ENCODE data around the gene RBM19. TPM values are rescaled to one million over a fixed set of nuclear protein-coding genes. Genes with fewer than 3 reads are reported as not detected.

RBM19 gene
- polyA plus RNA-seq, 2 of the 4 experiments (the other 2 are of a cell fraction), result 16.0 to 18.6 TPM

DNA sequence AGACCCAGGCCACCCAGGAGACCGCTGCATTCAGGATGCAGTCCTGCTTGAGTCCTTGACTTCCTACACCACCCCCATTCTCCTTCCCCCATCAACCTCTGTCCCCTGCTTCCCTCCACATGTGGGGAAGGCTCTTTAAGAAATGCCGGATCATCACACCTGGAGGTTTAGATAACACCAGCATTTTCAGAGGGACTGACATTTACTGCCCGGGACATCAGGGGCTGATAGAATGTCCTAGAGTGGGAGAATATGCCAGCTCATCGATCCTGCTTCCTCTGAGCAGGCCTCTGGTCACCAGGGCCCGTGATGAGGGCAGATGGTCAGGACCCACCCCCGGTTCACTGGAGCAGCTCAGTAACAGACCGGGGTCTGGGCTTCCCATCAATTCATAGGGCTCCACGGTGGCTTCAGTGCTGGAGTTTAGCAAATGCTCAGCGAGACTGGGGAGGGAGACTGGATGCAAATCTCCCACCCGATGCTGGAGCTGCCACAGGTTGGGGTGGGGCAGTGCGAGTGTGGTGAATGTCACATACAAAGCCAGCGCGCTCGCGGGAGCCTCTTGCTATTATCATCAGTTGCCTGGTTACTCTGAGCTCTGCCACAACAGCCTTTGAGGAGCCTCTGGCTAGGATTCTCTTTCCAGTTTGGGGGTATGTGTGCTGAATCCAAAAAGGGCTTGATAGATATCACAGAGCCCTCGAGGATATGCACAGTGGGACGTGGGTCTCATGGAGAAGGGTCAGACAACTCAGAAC, 111.6 kb downstream of the RBM19 start:
- ChIA-PET CTCF (interaction anchor here (0.9 to 1.8 kb wide), 3 partner anchors 8 to 58 kb away, joined by 3 to 6 read pairs (median 3); no protein-coding TSS in a partner anchor), POLR2A (no interaction called here)
- no peak overlapping the region for H3K4me3 ChIP-seq
- no peaks in the 10 kb centered on the region for H3K9me3 ChIP-seq
- FAIRE-seq (no peak), ATAC-seq (no peak), DNase-seq (ENCODE audit: low read depth in 1 of 2, low spot score in 1 of 2) (no peak)
- TF ChIP-seq MAFK (IDR thresholded peaks at IDR 0.05; ENCODE audit: partially characterized antibody) (peak; percentile 45), TFCP2L1 (CRISPR knock-in tag; IDR thresholded peaks at IDR 0.05) (no peak)
- H3K27ac ChIP-seq, result no peak overlapping the region
- H3K4me2 ChIP-seq, result no peak overlapping the region
- 89% methylated on average over 15 of the region's 17 CpGs for WGBS (ENCODE audit: missing lambda C conversion rate)
- no peaks in the 10 kb centered on the region for H3K4me1 ChIP-seq

DNA sequence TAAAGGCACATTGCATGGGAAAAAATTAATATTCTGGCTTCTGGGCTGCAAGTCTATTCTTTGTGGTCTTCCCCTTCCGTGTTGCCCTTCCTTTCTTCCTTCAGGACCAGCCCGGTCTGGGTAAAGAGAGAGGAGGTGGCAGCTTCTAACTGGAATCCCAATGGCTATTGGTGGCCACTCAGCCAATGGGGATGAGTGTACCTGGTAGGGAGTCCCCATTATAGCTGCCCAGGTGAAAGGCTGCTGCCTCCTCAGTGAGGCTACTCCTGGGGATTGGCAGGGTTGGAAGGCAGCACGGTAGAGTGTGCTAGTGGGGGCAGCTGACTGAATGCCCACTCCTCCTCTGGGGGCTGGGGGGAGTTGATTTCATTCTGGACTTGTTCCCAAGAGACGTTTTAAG, 112.6 kb downstream of the RBM19 start:
- DNase-seq (ENCODE audit: low read depth in 1 of 2, low spot score in 1 of 2) (no peak), ATAC-seq (no peak), FAIRE-seq (no peak)
- Histone ChIP-seq H3K4me2 (no peak overlapping the region), H3K4me3 (no peak overlapping the region), H3K27ac (no peak overlapping the region), H3K4me1 (no peaks in the 10 kb centered on the region), H3K9me3 (no peaks in the 10 kb centered on the region)
- POLR2A ChIA-PET, result no interaction called here
- WGBS (ENCODE audit: missing lambda C conversion rate), result 59% methylated on average over 4 of the region's 4 CpGs
- TF ChIP-seq EHF (CRISPR knock-in tag; IDR thresholded peaks at IDR 0.05), result no peak
- CTCF ChIA-PET, result interaction anchor here (0.9 to 2.0 kb wide), 6 partner anchors 8 to 389 kb away, joined by 3 to 7 read pairs (median 4); no protein-coding TSS in a partner anchor

DNA sequence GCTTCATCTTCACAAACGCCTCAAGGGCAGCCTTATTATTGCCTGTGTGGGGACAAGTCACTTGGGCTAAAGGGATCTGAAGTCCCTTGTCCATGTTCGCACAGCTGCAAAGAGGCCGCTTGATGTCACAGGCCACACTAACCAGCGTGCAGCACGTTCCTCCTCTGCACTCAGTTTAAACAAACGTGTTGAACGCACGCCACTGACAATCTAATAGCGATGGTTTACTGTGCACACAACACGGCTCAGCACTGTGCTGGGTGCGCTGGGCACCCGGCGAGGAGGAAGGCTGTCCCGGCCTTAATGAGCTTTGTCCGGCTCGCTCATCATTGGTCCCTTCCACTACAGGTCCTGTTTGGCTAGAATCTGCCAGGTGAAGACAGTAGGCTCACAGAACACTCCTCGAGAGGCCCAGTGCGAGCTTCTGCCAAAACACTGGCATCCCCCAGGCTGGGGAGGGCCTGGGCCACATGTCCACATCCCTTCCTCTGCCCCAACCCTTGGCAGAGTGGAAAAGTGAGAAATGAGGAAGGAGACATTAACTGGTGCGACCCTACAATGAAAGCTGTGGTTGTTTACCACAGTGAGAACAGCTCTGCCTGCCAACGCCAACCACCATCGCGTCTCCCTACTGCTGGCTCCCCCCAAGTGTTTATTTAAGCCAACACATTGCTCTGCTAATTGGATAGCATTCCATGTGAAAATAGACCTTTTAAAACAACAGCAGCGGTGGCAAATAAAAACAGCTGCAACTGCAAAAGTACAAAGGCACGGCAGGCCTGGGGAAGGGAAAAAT, 113.2 kb downstream of the RBM19 start:
- Histone ChIP-seq H3K27ac (no peak overlapping the region), H3K9me3 (no peaks in the 10 kb centered on the region), H3K4me3 (no peak overlapping the region), H3K4me2 (no peak overlapping the region), H3K4me1 (no peaks in the 10 kb centered on the region)
- ATAC-seq, result no peak
- TF ChIP-seq SREBF2 (IDR thresholded peaks at IDR 0.05), result no peak
- ChIA-PET POLR2A (no interaction called here), CTCF (interaction anchor here (1.3 to 2.0 kb wide), 6 partner anchors 9 to 388 kb away, joined by 3 to 7 read pairs (median 5); no protein-coding TSS in a partner anchor)
- no peak for DNase-seq (ENCODE audit: low read depth in 1 of 2, low spot score in 1 of 2)
- FAIRE-seq, result no peak
- WGBS (ENCODE audit: missing lambda C conversion rate), result 91% methylated on average over 24 of the region's 24 CpGs

DNA sequence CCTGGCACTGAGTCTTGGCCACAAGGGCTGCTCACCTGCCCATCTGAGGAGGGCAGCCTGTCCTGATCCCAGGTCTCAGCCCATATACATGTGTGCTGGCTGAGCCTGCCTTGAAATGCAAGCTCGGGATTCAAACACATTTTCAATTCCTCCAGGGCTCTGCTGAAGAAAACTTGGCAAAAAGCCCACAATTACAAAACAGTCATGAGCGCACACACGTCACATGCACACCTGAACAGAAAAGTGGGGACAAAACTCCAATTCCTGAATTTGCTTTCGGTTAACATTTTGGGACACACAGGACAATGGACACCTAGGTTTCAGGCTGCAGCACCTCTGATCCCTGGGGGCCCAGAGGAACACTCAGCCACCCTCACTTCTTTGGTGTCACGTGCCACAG, 113.9 kb downstream of the RBM19 start:
- 83% methylated on average over 5 of the region's 5 CpGs for WGBS (ENCODE audit: missing lambda C conversion rate)
- FAIRE-seq (no peak), DNase-seq (ENCODE audit: low read depth in 1 of 2, low spot score in 1 of 2) (no peak), ATAC-seq (no peak)
- Histone ChIP-seq H3K4me1 (no peaks in the 10 kb centered on the region), H3K27ac (no peak overlapping the region), H3K4me3 (no peak overlapping the region), H3K4me2 (no peak overlapping the region), H3K9me3 (no peaks in the 10 kb centered on the region)
- TF ChIP-seq FOSL2 (IDR thresholded peaks at IDR 0.05) (no peak), FOSL2 (CRISPR knock-in tag; IDR thresholded peaks at IDR 0.05) (no peak), SREBF2 (IDR thresholded peaks at IDR 0.05) (no peak), FOXS1 (CRISPR knock-in tag; IDR thresholded peaks at IDR 0.05) (no peak), JUN (IDR thresholded peaks at IDR 0.05) (no peak), TFCP2L1 (CRISPR knock-in tag; IDR thresholded peaks at IDR 0.05) (no peak), MYC (IDR thresholded peaks at IDR 0.05; ENCODE audit: borderline replicate concordance, low read length) (no peak), SMC3 (IDR thresholded peaks at IDR 0.05) (no peak), CHD2 (IDR thresholded peaks at IDR 0.05; ENCODE audit: low read length, partially characterized antibody) (no peak), POLR2A (IDR thresholded peaks at IDR 0.05; ENCODE audit: low read length) (no peak), CHD4 (IDR thresholded peaks at IDR 0.05; ENCODE audit: borderline replicate concordance) (no peak), GATA3 (IDR thresholded peaks at IDR 0.05; ENCODE audit: borderline replicate concordance) (no peak), MAZ (IDR thresholded peaks at IDR 0.05; ENCODE audit: borderline replicate concordance, low read depth, low read length) (no peak), CBX8 (IDR thresholded peaks at IDR 0.05) (no peak), JUNB (IDR thresholded peaks at IDR 0.05) (no peak), EP300 (IDR thresholded peaks at IDR 0.05) (no peak), ZNF302 (CRISPR knock-in tag; IDR thresholded peaks at IDR 0.05) (no peak)
- TF ChIP-seq, protein P1, sequence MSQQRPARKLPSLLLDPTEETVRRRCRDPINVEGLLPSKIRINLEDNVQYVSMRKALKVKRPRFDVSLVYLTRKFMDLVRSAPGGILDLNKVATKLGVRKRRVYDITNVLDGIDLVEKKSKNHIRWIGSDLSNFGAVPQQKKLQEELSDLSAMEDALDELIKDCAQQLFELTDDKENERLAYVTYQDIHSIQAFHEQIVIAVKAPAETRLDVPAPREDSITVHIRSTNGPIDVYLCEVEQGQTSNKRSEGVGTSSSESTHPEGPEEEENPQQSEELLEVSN (IDR thresholded peaks at IDR 0.05; ENCODE audit: borderline replicate concordance, low read depth), result no peak
- TF ChIP-seq, protein P2, sequence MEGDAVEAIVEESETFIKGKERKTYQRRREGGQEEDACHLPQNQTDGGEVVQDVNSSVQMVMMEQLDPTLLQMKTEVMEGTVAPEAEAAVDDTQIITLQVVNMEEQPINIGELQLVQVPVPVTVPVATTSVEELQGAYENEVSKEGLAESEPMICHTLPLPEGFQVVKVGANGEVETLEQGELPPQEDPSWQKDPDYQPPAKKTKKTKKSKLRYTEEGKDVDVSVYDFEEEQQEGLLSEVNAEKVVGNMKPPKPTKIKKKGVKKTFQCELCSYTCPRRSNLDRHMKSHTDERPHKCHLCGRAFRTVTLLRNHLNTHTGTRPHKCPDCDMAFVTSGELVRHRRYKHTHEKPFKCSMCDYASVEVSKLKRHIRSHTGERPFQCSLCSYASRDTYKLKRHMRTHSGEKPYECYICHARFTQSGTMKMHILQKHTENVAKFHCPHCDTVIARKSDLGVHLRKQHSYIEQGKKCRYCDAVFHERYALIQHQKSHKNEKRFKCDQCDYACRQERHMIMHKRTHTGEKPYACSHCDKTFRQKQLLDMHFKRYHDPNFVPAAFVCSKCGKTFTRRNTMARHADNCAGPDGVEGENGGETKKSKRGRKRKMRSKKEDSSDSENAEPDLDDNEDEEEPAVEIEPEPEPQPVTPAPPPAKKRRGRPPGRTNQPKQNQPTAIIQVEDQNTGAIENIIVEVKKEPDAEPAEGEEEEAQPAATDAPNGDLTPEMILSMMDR (IDR thresholded peaks at IDR 0.05), result no peak
- TF ChIP-seq, protein P3, sequence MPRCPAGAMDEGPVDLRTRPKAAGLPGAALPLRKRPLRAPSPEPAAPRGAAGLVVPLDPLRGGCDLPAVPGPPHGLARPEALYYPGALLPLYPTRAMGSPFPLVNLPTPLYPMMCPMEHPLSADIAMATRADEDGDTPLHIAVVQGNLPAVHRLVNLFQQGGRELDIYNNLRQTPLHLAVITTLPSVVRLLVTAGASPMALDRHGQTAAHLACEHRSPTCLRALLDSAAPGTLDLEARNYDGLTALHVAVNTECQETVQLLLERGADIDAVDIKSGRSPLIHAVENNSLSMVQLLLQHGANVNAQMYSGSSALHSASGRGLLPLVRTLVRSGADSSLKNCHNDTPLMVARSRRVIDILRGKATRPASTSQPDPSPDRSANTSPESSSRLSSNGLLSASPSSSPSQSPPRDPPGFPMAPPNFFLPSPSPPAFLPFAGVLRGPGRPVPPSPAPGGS (IDR thresholded peaks at IDR 0.05), result no peak
- ChIA-PET POLR2A (no interaction called here), CTCF (interaction anchor here (1.5 to 2.0 kb wide), 4 partner anchors 9 to 388 kb away, joined by 3 to 7 read pairs (median 5); no protein-coding TSS in a partner anchor)

Measured in A549 (cell line).